Measurements from ENCODE around the gene COL11A2.

Gene COL11A2

DNA sequence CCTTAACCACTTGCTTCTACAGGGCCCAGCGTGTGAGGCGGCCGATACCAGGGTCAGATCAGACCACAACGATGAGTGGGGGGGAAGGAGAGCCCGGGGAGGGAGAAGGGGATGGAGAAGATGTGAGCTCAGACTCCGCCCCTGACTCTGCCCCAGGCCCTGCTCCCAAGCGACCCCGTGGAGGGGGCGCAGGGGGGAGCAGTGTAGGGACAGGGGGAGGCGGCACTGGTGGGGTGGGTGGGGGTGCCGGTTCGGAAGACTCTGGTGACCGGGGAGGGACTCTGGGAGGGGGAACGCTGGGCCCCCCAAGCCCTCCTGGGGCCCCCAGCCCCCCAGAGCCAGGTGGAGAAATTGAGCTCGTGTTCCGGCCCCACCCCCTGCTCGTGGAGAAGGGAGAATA, 18.9 kb upstream of the COL11A2 start:
- TF ChIP-seq GATA2 (IDR thresholded peaks at IDR 0.05; ENCODE audit: low read depth, low read length) (no peak), GATA3 (IDR thresholded peaks at IDR 0.05; ENCODE audit: low read depth, low read length) (no peak)

GRCh38 chr6:33209856-33210255, 17.6 kb upstream of the COL11A2 start:
- TF ChIP-seq GATA2 (IDR thresholded peaks at IDR 0.05; ENCODE audit: low read depth, low read length) = no peak
- TF ChIP-seq GATA3 (IDR thresholded peaks at IDR 0.05; ENCODE audit: low read depth, low read length) = no peak

DNA sequence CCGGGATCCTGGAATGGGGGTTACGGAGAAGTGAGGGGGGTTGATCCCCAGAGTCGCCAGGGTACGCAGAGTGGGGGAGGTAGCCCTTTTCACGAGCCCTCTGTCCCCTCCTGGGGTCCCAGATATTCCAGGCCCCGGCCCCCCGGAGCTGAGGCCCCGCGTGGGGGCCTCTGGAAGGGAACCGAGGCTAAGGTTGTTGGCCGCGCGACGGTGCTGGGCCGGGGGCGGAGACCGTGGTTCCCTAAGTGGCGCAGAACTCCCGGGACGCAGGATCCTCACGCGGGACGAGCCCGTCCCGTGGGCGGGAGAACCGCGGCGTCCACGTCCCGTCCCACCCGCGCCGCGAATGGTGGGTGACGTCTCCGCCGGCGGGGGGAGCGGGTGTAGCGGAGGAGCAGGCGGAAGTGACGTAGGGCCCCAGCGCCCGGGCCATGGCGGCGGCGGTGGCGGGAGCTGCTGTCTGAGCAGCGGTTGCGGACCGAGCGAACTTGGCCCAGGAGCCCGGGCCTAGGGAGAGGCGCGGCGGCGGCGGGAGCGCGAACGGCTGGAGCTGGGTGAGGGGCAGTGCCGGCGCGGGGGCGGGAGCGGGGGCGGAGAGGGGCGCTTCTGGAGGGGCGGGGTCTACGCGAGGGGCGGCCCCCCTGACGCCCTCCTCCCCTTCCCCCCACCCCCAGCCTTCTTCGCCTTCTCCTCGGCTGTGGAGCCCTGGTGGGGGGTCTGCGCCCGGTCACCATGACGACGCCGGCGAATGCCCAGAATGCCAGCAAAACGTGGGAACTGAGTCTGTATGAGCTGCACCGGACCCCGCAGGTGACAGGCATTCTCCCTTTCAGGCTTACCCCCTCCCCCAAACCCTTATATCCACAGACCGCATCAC, 16.1 kb upstream of the COL11A2 start, which contains the start of gene RING1:
Gene RING1 (plus strand): TSS at position 410 of the 877 bp plus-strand sequence. CDS start 323 bp downstream, at position 733.
- TF ChIP-seq GATA2 (IDR thresholded peaks at IDR 0.05; ENCODE audit: low read depth, low read length) (no peak), GATA3 (IDR thresholded peaks at IDR 0.05; ENCODE audit: low read depth, low read length) (no peak)

GRCh38 chr6:33207552-33208090, 15.4 kb upstream of the COL11A2 start:
- TF ChIP-seq GATA3 (IDR thresholded peaks at IDR 0.05; ENCODE audit: low read depth, low read length) (no peak), GATA2 (IDR thresholded peaks at IDR 0.05; ENCODE audit: low read depth, low read length) (no peak)

- TF ChIP-seq GATA2 (IDR thresholded peaks at IDR 0.05; ENCODE audit: low read depth, low read length) (no peak), GATA3 (IDR thresholded peaks at IDR 0.05; ENCODE audit: low read depth, low read length) (no peak)
These were observed 14.7 kb upstream of the COL11A2 start for GRCh38 chr6:33206864-33207551.

GRCh38 chr6:33206027-33206863, 14.0 kb upstream of the COL11A2 start:
- no peak for TF ChIP-seq GATA2 (IDR thresholded peaks at IDR 0.05; ENCODE audit: low read depth, low read length)
- no peak for TF ChIP-seq GATA3 (IDR thresholded peaks at IDR 0.05; ENCODE audit: low read depth, low read length)

- TF ChIP-seq GATA2 (IDR thresholded peaks at IDR 0.05; ENCODE audit: low read depth, low read length) (no peak), GATA3 (IDR thresholded peaks at IDR 0.05; ENCODE audit: low read depth, low read length) (no peak)
These were observed 13.1 kb upstream of the COL11A2 start for GRCh38 chr6:33205191-33206026.

DNA sequence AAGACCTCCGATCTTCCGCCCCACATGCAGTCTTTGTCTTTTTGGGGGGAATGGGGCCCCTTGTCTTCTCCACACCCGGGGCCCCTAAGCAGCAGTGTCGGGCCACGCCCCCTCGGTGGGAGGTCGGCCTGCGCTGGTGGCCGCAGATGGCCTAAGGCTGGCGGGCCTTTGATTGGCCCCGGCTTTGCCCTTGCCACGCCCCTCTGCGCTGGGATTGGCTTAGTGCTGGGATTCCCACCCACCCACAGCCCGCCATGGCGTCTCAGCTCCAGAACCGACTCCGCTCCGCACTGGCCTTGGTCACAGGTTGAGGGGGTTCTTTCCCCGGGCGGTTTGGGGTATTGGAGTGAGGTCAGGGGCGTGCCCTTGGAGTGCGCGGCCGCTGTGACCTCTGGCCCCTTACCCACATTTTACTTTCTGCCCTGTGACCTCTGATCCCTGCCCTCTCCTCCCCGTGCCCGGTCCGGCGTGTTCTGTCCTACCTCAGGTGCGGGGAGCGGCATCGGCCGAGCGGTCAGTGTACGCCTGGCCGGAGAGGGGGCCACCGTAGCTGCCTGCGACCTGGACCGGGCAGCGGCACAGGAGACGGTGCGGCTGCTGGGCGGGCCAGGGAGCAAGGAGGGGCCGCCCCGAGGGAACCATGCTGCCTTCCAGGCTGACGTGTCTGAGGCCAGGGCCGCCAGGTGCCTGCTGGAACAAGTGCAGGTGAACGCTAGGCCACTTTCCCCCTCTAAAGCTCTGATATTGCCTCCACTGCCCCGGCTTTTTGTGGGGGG, 12.3 kb upstream of the COL11A2 start, which contains the start of gene HSD17B8:
Gene HSD17B8 (plus strand): TSS at position 241 of the 776 bp plus-strand sequence. CDS start 14 bp downstream, at position 255.
- TF ChIP-seq GATA3 (IDR thresholded peaks at IDR 0.05; ENCODE audit: low read depth, low read length) (no peak), GATA2 (IDR thresholded peaks at IDR 0.05; ENCODE audit: low read depth, low read length) (no peak)

DNA sequence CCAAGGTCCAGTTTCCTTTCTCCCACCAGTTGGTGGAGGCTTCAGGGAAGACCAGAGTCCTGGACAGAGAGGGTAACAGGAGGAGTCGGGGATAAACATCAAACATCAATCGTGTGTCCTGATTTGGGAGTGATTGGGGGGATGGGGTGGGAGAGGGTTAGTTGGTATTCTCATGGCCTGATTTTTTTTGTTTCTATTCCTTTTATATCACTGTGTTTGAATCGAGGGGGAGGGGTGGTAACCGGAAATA, 11.8 kb upstream of the COL11A2 start:
- no peak for TF ChIP-seq GATA2 (IDR thresholded peaks at IDR 0.05; ENCODE audit: low read depth, low read length)
- TF ChIP-seq GATA3 (IDR thresholded peaks at IDR 0.05; ENCODE audit: low read depth, low read length) = no peak

DNA sequence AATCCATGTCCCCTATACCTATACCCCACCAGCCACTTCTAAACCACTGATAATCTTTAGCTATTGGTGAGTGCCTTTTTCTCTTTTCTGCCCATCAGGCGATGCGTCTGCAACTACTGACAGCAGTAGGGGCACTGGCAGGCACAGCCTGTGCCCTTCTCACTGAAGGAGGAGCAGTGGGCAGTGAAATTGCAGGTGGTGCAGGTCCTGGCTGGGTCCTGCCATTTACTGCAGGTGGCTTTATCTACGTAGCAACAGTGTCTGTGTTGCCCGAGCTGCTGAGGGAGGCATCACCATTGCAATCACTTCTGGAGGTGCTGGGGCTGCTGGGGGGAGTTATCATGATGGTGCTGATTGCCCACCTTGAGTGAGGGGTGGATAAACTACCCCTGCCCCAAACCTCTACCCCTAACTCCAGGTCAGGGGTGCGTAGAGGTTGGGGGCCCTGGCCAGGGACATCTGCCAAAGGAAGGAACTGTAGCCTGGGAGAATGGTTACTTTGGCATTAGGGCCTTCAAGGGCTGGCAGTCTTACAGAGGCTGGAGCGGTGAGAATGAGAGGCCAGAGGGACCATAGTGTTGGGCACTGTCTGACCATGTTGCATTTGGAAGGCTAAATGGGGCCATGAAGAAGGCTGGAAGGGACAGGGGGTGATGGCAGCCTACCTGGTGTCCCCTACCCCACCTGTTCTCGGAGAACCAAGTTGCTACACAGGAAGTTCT, 11.3 kb upstream of the COL11A2 start:
- TF ChIP-seq GATA3 (IDR thresholded peaks at IDR 0.05; ENCODE audit: low read depth, low read length) (no peak), GATA2 (IDR thresholded peaks at IDR 0.05; ENCODE audit: low read depth, low read length) (no peak)

DNA sequence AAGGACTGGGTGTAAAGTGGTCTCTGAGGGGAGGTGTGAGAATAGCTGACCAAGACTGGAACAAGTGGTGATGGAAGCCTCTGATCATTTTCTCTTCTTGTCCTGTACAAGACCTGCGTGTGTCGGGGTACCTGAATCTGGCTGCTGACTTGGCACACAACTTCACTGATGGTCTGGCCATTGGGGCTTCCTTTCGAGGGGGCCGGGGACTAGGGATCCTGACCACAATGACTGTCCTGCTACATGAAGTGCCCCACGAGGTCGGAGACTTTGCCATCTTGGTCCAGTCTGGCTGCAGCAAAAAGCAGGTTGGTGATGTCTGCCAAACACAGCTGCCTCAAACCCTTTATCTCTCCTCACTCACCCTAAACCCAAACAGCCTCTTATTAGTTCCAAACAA, 10.5 kb upstream of the COL11A2 start:
- no peak for TF ChIP-seq GATA2 (IDR thresholded peaks at IDR 0.05; ENCODE audit: low read depth, low read length)
- no peak for TF ChIP-seq GATA3 (IDR thresholded peaks at IDR 0.05; ENCODE audit: low read depth, low read length)

GRCh38 chr6:33201935-33202334, 9.7 kb upstream of the COL11A2 start:
- no peak for TF ChIP-seq GATA2 (IDR thresholded peaks at IDR 0.05; ENCODE audit: low read depth, low read length)
- TF ChIP-seq GATA3 (IDR thresholded peaks at IDR 0.05; ENCODE audit: low read depth, low read length) = no peak
